Measurements from ENCODE around the gene WWOX.

Gene WWOX

DNA sequence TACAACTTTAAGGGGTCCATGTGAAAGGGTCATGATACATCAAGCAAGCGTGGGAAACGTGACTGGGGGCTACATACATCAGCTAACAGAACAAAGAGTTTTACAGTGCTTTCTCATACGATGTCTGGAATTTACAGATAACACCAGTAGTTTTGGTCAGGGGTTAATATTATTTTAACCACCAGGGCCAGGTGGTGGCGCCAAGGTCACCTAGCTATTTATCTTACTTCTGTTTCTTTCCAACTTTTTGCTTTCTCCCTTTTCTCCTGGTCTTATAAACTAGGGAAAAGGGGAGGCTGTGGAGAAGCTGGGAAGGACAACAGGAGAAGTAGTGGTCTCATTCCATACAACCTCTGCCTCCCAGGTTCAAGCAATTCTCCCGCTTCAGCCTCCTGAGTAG is 39.2 kb upstream of the WWOX start (continued):
- TF ChIP-seq CSDC2 (CRISPR knock-in tag; IDR thresholded peaks at IDR 0.05) (no peak), ZNF8 (CRISPR knock-in tag; IDR thresholded peaks at IDR 0.05) (no peak), BACH2 (CRISPR knock-in tag; IDR thresholded peaks at IDR 0.05; ENCODE audit: borderline replicate concordance) (no peak), CSRNP3 (CRISPR knock-in tag; IDR thresholded peaks at IDR 0.05) (no peak), GLIS3 (CRISPR knock-in tag; IDR thresholded peaks at IDR 0.05) (no peak), TCF4 (CRISPR knock-in tag; IDR thresholded peaks at IDR 0.05; ENCODE audit: borderline replicate concordance) (no peak)
- TF ChIP-seq, protein P1, sequence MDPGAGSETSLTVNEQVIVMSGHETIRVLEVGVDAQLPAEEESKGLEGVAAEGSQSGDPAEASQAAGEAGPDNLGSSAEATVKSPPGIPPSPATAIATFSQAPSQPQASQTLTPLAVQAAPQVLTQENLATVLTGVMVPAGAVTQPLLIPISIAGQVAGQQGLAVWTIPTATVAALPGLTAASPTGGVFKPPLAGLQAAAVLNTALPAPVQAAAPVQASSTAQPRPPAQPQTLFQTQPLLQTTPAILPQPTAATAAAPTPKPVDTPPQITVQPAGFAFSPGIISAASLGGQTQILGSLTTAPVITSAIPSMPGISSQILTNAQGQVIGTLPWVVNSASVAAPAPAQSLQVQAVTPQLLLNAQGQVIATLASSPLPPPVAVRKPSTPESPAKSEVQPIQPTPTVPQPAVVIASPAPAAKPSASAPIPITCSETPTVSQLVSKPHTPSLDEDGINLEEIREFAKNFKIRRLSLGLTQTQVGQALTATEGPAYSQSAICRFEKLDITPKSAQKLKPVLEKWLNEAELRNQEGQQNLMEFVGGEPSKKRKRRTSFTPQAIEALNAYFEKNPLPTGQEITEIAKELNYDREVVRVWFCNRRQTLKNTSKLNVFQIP (CRISPR knock-in tag; IDR thresholded peaks at IDR 0.05; ENCODE audit: borderline replicate concordance, low read depth): no peak

DNA sequence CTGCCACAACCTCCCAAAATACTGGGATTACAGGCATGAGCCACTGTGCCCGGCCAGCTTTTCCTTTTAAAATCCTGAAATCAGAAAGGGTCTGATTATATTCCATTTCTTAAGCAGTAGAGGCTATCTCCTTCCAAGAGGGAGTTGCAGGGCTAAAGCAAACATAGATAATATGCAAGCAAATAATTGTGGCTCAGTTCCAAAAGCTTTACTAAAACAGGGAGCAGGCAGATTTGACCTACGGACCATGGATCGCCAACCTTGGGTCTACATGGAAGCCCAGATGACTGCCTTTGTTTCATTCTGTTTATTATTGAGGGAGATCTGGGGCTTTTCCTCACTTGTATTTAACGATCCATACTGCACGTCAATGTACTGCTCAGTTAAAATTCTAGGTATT is 38.6 kb upstream of the WWOX start:
- no peak for TF ChIP-seq TOX (CRISPR knock-in tag; IDR thresholded peaks at IDR 0.05; ENCODE audit: borderline replicate concordance)
- no peak for TF ChIP-seq ISL1 (CRISPR knock-in tag; IDR thresholded peaks at IDR 0.05)
- no peak for TF ChIP-seq ZNF8 (CRISPR knock-in tag; IDR thresholded peaks at IDR 0.05)
- no peak for TF ChIP-seq BACH2 (CRISPR knock-in tag; IDR thresholded peaks at IDR 0.05; ENCODE audit: borderline replicate concordance)
- TF ChIP-seq ZC3H10 (CRISPR knock-in tag; IDR thresholded peaks at IDR 0.05): no peak
- TF ChIP-seq CREB5 (CRISPR knock-in tag; IDR thresholded peaks at IDR 0.05; ENCODE audit: low read depth): no peak
- TF ChIP-seq SNAI2 (CRISPR knock-in tag; IDR thresholded peaks at IDR 0.05): no peak
- no peak for TF ChIP-seq TCF4 (CRISPR knock-in tag; IDR thresholded peaks at IDR 0.05; ENCODE audit: borderline replicate concordance)
- TF ChIP-seq, protein P2, sequence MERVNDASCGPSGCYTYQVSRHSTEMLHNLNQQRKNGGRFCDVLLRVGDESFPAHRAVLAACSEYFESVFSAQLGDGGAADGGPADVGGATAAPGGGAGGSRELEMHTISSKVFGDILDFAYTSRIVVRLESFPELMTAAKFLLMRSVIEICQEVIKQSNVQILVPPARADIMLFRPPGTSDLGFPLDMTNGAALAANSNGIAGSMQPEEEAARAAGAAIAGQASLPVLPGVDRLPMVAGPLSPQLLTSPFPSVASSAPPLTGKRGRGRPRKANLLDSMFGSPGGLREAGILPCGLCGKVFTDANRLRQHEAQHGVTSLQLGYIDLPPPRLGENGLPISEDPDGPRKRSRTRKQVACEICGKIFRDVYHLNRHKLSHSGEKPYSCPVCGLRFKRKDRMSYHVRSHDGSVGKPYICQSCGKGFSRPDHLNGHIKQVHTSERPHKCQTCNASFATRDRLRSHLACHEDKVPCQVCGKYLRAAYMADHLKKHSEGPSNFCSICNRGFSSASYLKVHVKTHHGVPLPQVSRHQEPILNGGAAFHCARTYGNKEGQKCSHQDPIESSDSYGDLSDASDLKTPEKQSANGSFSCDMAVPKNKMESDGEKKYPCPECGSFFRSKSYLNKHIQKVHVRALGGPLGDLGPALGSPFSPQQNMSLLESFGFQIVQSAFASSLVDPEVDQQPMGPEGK (CRISPR knock-in tag; IDR thresholded peaks at IDR 0.05; ENCODE audit: borderline replicate concordance): no peak
- no peak for TF ChIP-seq ARNTL (CRISPR knock-in tag; IDR thresholded peaks at IDR 0.05; ENCODE audit: borderline replicate concordance, low read depth)
- TF ChIP-seq RARB (CRISPR knock-in tag; IDR thresholded peaks at IDR 0.05): no peak
- no peak for TF ChIP-seq PPARA (CRISPR knock-in tag; IDR thresholded peaks at IDR 0.05; ENCODE audit: borderline replicate concordance)
- no peak for TF ChIP-seq CSDC2 (CRISPR knock-in tag; IDR thresholded peaks at IDR 0.05)
- no peak for TF ChIP-seq TSHZ2 (CRISPR knock-in tag; IDR thresholded peaks at IDR 0.05)
- TF ChIP-seq ZNF565 (CRISPR knock-in tag; conservative IDR thresholded peaks at IDR 0.05; ENCODE audit: low read depth): no peak
- no peak for TF ChIP-seq ZFP30 (CRISPR knock-in tag; IDR thresholded peaks at IDR 0.05)
- no peak for ATAC-seq

GRCh38 chr16:78065319-78065718 is 34.1 kb upstream of the WWOX start:
- no peak for ATAC-seq
- TF ChIP-seq TSHZ2 (CRISPR knock-in tag; IDR thresholded peaks at IDR 0.05): no peak

All from SK-N-SH treated with all-trans-retinoic acid at 6 μM for 48 hours (cell line).